Stimulated activated CD4-positive, alpha-beta T cell treated with anti-CD3 and anti-CD28 coated beads, Interleukin-1b, Interleukin-23, amount 100 ng/mL, for 24 hours (primary cell): ENCODE measurements around the gene KRT78.
"Not testable (repeated sequence)": the region's sequence is repeated elsewhere in the genome, so short reads cannot be mapped to it uniquely, and the experiment has no call there.

Source experiments
- DNase-seq, 4 experiments: peaks; one replicate each; pipeline ENCODE4 v3.0.0-alpha.2; 2020; ENCODE audit warnings: low read depth in 4 of 4, low spot score in 1 of 4

Gene KRT78

GRCh38 chr12:52872644-52873389, 24.0 kb upstream of the KRT78 start:
- no peak for DNase-seq

GRCh38 chr12:52871291-52872039, 22.7 kb upstream of the KRT78 start:
- no peak for DNase-seq

GRCh38 chr12:52870361-52871290, 21.8 kb upstream of the KRT78 start:
- peak; percentile 51 to 69 (median 63) for DNase-seq

GRCh38 chr12:52867642-52868041, 18.8 kb upstream of the KRT78 start:
- DNase-seq, result peak in 1 of 4 experiments; percentile 30

GRCh38 chr12:52867152-52867551, 18.4 kb upstream of the KRT78 start:
- DNase-seq, result no peak

GRCh38 chr12:52865090-52865944, 16.5 kb upstream of the KRT78 start:
- DNase-seq, result no peak

- DNase-seq, result no peak
These were observed 13.2 kb upstream of the KRT78 start for GRCh38 chr12:52862023-52862422.

DNA sequence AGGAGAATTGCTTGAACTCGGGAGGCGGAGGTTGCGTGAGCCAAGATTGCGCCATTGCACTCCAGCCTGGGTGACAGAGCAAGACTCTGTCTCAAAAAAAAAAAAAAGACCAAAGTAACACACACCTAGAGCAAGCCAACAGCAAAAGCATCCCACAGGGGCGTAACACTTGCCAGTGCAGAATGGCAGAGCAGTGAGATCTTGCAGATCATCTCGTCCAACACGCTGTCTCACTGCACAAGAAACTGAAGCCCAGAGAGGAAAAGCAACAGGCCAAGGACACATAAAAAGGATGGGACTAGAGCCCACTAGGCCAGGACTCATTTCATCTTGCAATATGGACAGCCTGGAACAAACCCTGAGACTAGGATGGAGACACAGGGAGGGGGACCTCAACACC, 12.7 kb upstream of the KRT78 start:
- no peak for DNase-seq

DNA sequence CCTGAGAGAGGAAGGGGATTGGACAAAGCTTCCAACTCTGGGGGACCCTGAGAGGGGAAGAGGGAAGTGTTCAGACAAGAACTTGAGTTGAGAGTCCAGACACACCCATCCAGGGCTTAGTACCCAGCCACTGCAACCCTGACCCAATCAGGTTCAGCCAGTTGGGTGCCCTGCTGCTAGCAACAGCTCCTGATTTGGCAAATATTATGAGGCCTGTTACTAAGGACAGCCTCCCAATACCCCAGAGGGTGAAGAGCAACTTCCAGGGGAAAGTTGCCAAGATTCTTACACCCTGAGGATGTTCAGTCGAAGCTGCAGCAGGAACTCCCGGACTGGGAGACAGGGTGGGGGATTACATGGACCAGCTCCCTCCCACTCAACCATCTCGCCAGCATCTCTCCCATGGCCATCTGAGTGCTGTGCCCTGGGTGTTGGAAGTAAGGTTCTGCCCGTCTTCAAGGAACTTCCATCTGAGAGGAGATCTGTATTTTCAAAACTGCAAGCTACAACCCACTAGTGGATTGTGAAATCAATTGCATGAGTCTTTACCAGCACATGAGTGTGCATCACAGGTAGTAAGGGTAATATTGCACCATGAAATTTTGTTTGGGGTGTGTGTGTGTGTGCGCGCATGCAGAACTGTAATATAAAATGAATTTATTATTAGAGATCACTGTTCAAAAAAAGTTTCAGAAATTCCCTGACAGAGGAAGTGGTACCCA, 11.5 kb upstream of the KRT78 start:
- DNase-seq, result no peak

- DNase-seq, result no peak
These were observed 8.7 kb upstream of the KRT78 start for GRCh38 chr12:52857500-52857899.

- no peak for DNase-seq
These were observed 8.0 kb upstream of the KRT78 start for GRCh38 chr12:52856787-52857186.

DNA sequence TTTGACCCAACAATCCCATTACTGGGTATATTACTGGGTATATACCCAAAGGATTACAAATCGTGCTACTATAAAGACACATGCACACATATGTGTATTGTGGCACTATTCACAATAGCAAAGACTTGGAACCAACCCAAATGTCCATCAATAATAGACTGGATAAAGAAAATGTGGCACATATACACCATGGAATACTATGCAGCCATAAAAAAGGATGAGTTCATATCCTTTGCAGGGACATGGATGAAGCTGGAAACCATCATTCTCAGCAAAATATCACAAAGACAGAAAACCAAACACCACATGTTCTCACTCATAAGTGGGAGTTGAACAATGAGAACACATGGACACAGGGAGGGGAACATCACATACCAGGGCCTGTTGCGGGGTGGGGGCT, 7.3 kb upstream of the KRT78 start:
- not testable (repeated sequence) for DNase-seq

DNA sequence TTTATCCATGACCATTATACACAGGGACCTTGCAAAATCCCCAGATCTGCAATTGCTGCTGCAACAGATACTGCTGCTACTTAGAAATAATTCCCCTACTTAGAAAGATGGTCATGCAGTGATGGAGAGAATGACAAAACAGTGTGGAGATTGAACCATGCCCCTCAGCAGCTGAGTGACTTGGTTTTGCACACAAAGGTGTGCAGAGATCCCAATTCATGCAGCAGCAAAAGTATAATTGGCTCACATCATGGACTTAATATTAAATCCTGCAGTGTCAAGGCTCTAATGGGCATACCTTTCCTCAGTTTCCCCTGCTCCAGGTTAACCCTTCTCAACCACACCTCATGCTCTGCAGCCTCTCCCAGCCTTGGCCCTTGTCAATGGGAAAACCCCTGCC, 3.0 kb upstream of the KRT78 start:
- no peak for DNase-seq

GRCh38 chr12:52850681-52851080, 1.9 kb upstream of the KRT78 start:
- no peak for DNase-seq

DNA sequence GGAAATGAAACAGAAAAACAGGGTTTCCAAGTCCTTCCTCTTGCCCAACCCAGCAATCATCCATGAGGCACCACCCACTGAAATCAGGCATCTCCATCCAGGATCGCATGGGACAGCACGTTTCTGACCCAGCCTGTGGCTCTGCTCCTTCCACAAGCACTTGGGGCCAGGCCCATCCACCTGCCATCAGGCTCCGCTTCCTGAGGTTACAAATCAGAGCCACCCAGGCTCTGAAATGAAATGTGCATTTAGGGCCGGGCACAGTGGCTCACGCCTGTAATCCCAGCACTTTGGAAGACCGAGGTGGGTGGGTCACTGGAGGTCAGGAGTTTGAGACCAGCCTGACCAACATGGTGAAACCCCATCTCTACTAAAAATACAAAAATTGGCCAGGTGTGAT, 717 bp upstream of the KRT78 start:
- no peak for DNase-seq

DNA sequence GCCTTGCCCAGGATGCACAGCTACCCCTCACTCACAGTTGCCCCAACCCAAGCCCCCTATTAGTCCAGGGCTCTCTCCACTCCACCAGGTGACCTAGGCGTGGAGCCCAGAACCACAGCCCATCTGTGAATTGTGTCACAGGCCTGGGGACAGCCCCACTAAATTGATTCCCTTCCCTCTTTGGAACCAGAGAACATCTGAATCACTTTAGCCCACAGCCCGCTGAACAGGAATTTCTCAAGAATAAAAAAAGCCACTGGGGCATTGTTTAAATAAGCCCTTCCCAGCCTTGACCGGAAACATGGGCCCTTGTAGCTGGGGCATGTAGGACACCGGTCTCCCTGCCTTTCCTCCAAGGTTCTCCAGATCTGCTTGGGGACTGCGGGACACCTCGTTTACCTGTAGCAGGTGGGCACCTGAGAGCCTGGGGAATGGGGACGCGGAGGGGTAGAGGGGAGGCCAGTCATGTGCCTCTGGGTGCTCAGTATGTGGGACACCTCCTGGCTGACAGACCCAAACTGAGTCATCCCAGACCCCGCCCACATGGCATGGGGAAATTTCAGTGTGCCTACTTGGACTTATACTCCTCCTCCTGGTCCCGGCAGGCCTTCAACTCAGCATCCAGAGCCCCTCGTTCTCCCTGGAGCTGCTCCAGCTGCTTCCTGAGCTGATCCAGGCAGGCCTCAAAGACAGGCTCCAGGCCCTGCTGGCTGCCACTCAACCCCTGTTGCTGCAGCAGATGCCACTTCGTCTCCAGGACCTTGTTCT, 1.3 kb downstream of the KRT78 start:
- DNase-seq, result no peak

GRCh38 chr12:52846356-52846970, 2.3 kb downstream of the KRT78 start:
- no peak for DNase-seq

GRCh38 chr12:52845946-52846345, 2.8 kb downstream of the KRT78 start:
- DNase-seq, result no peak

GRCh38 chr12:52844386-52844785, 4.4 kb downstream of the KRT78 start:
- no peak for DNase-seq
